H1 (cell line): Measurements from ENCODE around the gene TNFRSF8. TPM values are rescaled to one million over a fixed set of nuclear protein-coding genes. Genes with fewer than 3 reads are reported as not detected.
A peak's percentile ranks its signal among the peaks of the same experiment; 100 is the strongest.

Experiments used
- CTCF ChIA-PET: fragments of 300-600 bp; sonication (Branson Sonifier 250); formaldehyde crosslinking; loops from one replicate; lab custom pipeline; 2021; ENCODE audit not compliant: partially characterized antibody; lab: Charles Lee
- POLR2A ChIA-PET: fragments of 300-600 bp; sonication (Branson Sonifier 250); formaldehyde crosslinking; loops from one replicate; lab custom pipeline; 2021; ENCODE audit warnings: inconsistent platforms; ENCODE audit not compliant: partially characterized antibody; lab: Charles Lee
- DNase-seq, 2 experiments: peaks; one replicate each; pipeline versions ENCODE4 v3.0.0 to v3.0.0-alpha.2; 2010 to 2022; ENCODE audit warnings: low spot score in 2 of 2, low read depth in 1 of 2, mixed read lengths in 1 of 2
- FAIRE-seq: peaks from 2 replicates; lab custom pipeline; 2011; peaks lifted over from hg19 to GRCh38; lab: Jason Lieb, UNC
- H2AFZ ChIP-seq: 2 replicates; pipeline ENCODE4 v1.8.1; 2012; ENCODE audit warnings: low read length, inconsistent platforms
- H2AK5ac ChIP-seq: 2 replicates; pipeline ENCODE4 v1.6.1; 2013; ENCODE audit warnings: low read depth, low read length
- H2BK120ac ChIP-seq: replicated peaks from 2 replicates; pipeline ENCODE3; 2013; ENCODE audit warnings: low read depth, low read length, inconsistent platforms
- H2BK12ac ChIP-seq: 2 replicates; pipeline ENCODE4 v1.6.1; 2013; ENCODE audit warnings: low read depth, low read length
- H2BK15ac ChIP-seq: 2 replicates; pipeline ENCODE4 v1.6.1; 2013; ENCODE audit warnings: low read length
- H2BK20ac ChIP-seq: 2 replicates; pipeline ENCODE4 v1.6.1; 2013; ENCODE audit warnings: low read length
- H2BK5ac ChIP-seq: 2 replicates; pipeline ENCODE4 v1.6.1; 2013; ENCODE audit warnings: low read depth, low read length
- H3K14ac ChIP-seq: 2 replicates; pipeline ENCODE4 v1.6.1; 2013; ENCODE audit warnings: inconsistent platforms; ENCODE audit not compliant: insufficient read length
- H3K18ac ChIP-seq: 2 replicates; pipeline ENCODE4 v1.6.1; 2013; ENCODE audit warnings: low read length; ENCODE audit errors: extremely low read depth
- H3K23ac ChIP-seq: 2 replicates; pipeline ENCODE4 v1.6.1; 2013; ENCODE audit warnings: inconsistent platforms; ENCODE audit not compliant: insufficient read length
- H3K23me2 ChIP-seq: 2 replicates; pipeline ENCODE4 v1.6.1; 2013; ENCODE audit warnings: low read depth, low read length
- H3K27ac ChIP-seq: 2 replicates; pipeline ENCODE4 v1.6.1; 2011; ENCODE audit warnings: low read depth, low read length, inconsistent platforms
- H3K27me3 ChIP-seq, 4 experiments: replicated peaks in 1 of 4; 1 replicate in 1 of 4; 2 replicates in 3 of 4; pipeline versions ENCODE4 v1.6.1 to v1.8.1; 2011 to 2013; ENCODE audit warnings: low read length in 3 of 4, mild to moderate bottlenecking in 3 of 4, inconsistent platforms in 2 of 4, mixed read lengths in 2 of 4, moderate library complexity in 1 of 4; ENCODE audit not compliant: control insufficient read depth in 3 of 4, insufficient read depth in 3 of 4; ENCODE audit errors: extremely low read depth in 1 of 4
- H3K36me3 ChIP-seq, 4 experiments: 2 replicates each; pipeline versions ENCODE4 v1.6.1 to v1.8.1; 2011 to 2013; ENCODE audit warnings: mild to moderate bottlenecking in 4 of 4, low read length in 3 of 4, moderate library complexity in 2 of 4, control low read depth in 1 of 4, inconsistent platforms in 1 of 4; ENCODE audit not compliant: insufficient read depth in 4 of 4, control insufficient read depth in 2 of 4
- H3K4ac ChIP-seq: replicated peaks from 2 replicates; pipeline ENCODE3; 2013; ENCODE audit warnings: low read length, low read depth, mixed read lengths, inconsistent platforms; ENCODE audit not compliant: insufficient read length
- H3K4me1 ChIP-seq, 4 experiments: replicated peaks in 1 of 4; 1 replicate in 1 of 4; 2 replicates in 3 of 4; pipeline versions ENCODE4 v1.6.1 to v1.8.1; 2011 to 2013; ENCODE audit warnings: low read length in 3 of 4, inconsistent platforms in 2 of 4, mixed read lengths in 1 of 4; ENCODE audit not compliant: insufficient read depth in 4 of 4, control insufficient read depth in 3 of 4
- H3K4me2 ChIP-seq, 2 experiments: 2 replicates each; pipeline versions ENCODE4 v1.6.1 to v1.8.1; 2011 to 2013; ENCODE audit warnings: low read depth in 2 of 2, low read length in 2 of 2, control low read depth in 1 of 2, inconsistent platforms in 1 of 2, mild to moderate bottlenecking in 1 of 2; ENCODE audit not compliant: insufficient read depth in 1 of 2
- H3K4me3 ChIP-seq, 4 experiments: fragments of 200-600, 300-600 bp in 1 of 4; sonication (generic), shearing (Covaris generic), sonication (Bioruptor Twin) in 1 of 4; 2 replicates each; pipeline versions ENCODE4 v1.5.1 to v1.8.1; 2011 to 2016; ENCODE audit warnings: low read length in 4 of 4, low read depth in 3 of 4, control low read depth in 2 of 4, inconsistent platforms in 2 of 4, mild to moderate bottlenecking in 2 of 4, mixed read lengths in 1 of 4, moderate library complexity in 1 of 4; ENCODE audit not compliant: insufficient read depth in 2 of 4; ENCODE audit errors: extremely low read depth in 1 of 4
- H3K56ac ChIP-seq: replicated peaks from 2 replicates; pipeline ENCODE3; 2013; ENCODE audit warnings: low read depth, mild to moderate bottlenecking, mixed read lengths, low read length, inconsistent platforms; ENCODE audit not compliant: insufficient read length
- H3K79me1 ChIP-seq: 2 replicates; pipeline ENCODE4 v1.6.1; 2013; ENCODE audit warnings: low read depth, low read length, control low read depth
- H3K79me2 ChIP-seq, 2 experiments: 2 replicates each; pipeline versions ENCODE4 v1.6.1 to v1.8.1; 2012 to 2013; ENCODE audit warnings: low read length in 2 of 2, mild to moderate bottlenecking in 2 of 2, inconsistent platforms in 1 of 2; ENCODE audit not compliant: insufficient read depth in 2 of 2, control insufficient read depth in 1 of 2
- H3K9ac ChIP-seq, 4 experiments: replicated peaks in 1 of 4; 1 replicate in 1 of 4; 2 replicates in 3 of 4; pipeline versions ENCODE4 v1.6.1 to v1.8.1; 2011 to 2013; ENCODE audit warnings: low read depth in 3 of 4, low read length in 3 of 4, control low read depth in 2 of 4, mild to moderate bottlenecking in 2 of 4, moderate library complexity in 2 of 4, inconsistent platforms in 1 of 4; ENCODE audit errors: extremely low read depth in 1 of 4
- H3K9me3 ChIP-seq, 2 experiments: 2 replicates each; pipeline versions ENCODE4 v1.6.1 to v1.8.1; 2012 to 2013; ENCODE audit warnings: mild to moderate bottlenecking in 2 of 2, moderate library complexity in 2 of 2, control low read depth in 1 of 2, inconsistent platforms in 1 of 2, low read depth in 1 of 2, low read length in 1 of 2, mixed read lengths in 1 of 2; ENCODE audit not compliant: insufficient read depth in 2 of 2
- H4K20me1 ChIP-seq, 2 experiments: replicated peaks in 1 of 2; 2 replicates each; pipeline versions ENCODE3 to v1.8.1; 2011 to 2013; ENCODE audit warnings: inconsistent platforms in 2 of 2, low read length in 2 of 2, mild to moderate bottlenecking in 1 of 2; ENCODE audit not compliant: insufficient read depth in 2 of 2, control insufficient read depth in 1 of 2
- H4K5ac ChIP-seq: 2 replicates; pipeline ENCODE4 v1.6.1; 2013; ENCODE audit warnings: low read length, low read depth, mixed read lengths, inconsistent platforms; ENCODE audit not compliant: insufficient read length
- H4K8ac ChIP-seq: 2 replicates; pipeline ENCODE4 v1.8.0; 2013; ENCODE audit warnings: mild to moderate bottlenecking, moderate library complexity, low read length, inconsistent platforms; ENCODE audit not compliant: insufficient read depth; ENCODE audit errors: extremely low read depth
- H4K91ac ChIP-seq: replicated peaks from 2 replicates; pipeline ENCODE3; 2013; ENCODE audit warnings: low read length, mixed read lengths, inconsistent platforms; ENCODE audit not compliant: insufficient read length
- BRCA1 ChIP-seq: IDR thresholded peaks from 2 replicates; pipeline ENCODE4 v1.6.1; 2012; ENCODE audit warnings: low read depth, low read length, improper control_type of control experiment
- CHD1 ChIP-seq: IDR thresholded peaks from 2 replicates; pipeline ENCODE4 v1.6.1; 2012; ENCODE audit warnings: low read depth, low read length, improper control_type of control experiment
- EP300 ChIP-seq, 2 experiments: IDR thresholded peaks; 1 replicate in 1 of 2; 2 replicates in 1 of 2; pipeline ENCODE4 v1.6.1; 2011 to 2012; ENCODE audit warnings: low read depth in 2 of 2, low read length in 2 of 2, mild to moderate bottlenecking in 2 of 2, borderline replicate concordance in 1 of 2, inconsistent platforms in 1 of 2, moderate library complexity in 1 of 2
- EZH2 ChIP-seq: fragments of 200-600 bp; sonication (generic); IDR thresholded peaks from 2 replicates; pipeline ENCODE4 v1.7.1; 2012; ENCODE audit warnings: low read depth, mild to moderate bottlenecking, moderate library complexity, low read length, inconsistent platforms; ENCODE audit not compliant: severe bottlenecking
- JUND ChIP-seq: IDR thresholded peaks from 2 replicates; pipeline ENCODE4 v1.6.1; 2011; ENCODE audit warnings: mild to moderate bottlenecking, improper control_type of control experiment, low read length
- RAD21 ChIP-seq, 2 experiments: IDR thresholded peaks in 1 of 2; conservative IDR thresholded peaks in 1 of 2; 2 replicates each; pipeline ENCODE4 v1.6.1; 2011; ENCODE audit warnings: low read depth in 2 of 2, low read length in 2 of 2, improper control_type of control experiment in 1 of 2, inconsistent platforms in 1 of 2, mild to moderate bottlenecking in 1 of 2, moderate library complexity in 1 of 2
- SP1 ChIP-seq: IDR thresholded peaks from 2 replicates; pipeline ENCODE4 v1.6.1; 2011; ENCODE audit warnings: low read depth, low read length
- TAF1 ChIP-seq: IDR thresholded peaks from 2 replicates; pipeline ENCODE4 v1.6.1; 2011; ENCODE audit warnings: mild to moderate bottlenecking, low read depth, low read length
- TAF7 ChIP-seq: optimal IDR thresholded peaks from 2 replicates; pipeline ENCODE3; 2011; ENCODE audit warnings: low read depth, mild to moderate bottlenecking, inconsistent platforms, low read length, moderate library complexity, borderline replicate concordance
- TBP ChIP-seq: IDR thresholded peaks from 2 replicates; pipeline ENCODE4 v1.6.1; 2011; ENCODE audit warnings: low read depth, low read length, improper control_type of control experiment
- WGBS, 2 experiments: shearing (Covaris generic) in 1 of 2; methylation state at CpG; one replicate each; pipeline versions ENCODE4 v1.1.6 to v1.1.7; 2013 to 2015; ENCODE audit warnings: low lambda C conversion rate in 2 of 2, mixed read lengths in 2 of 2, inconsistent platforms in 1 of 2, low coverage in 1 of 2, missing lambda C conversion rate in 1 of 2; ENCODE audit not compliant: insufficient replicate concordance in 2 of 2, insufficient coverage in 1 of 2, insufficient read length in 1 of 2; ENCODE audit errors: extremely low coverage in 1 of 2, missing lambda C conversion rate in 1 of 2; 5-methylcytosine and 5-hydroxymethylcytosine counted together
- polyA plus RNA-seq, 7 experiments: library from polyadenylated mRNA; depleted of rRNA in 3 of 7; stranded (reverse) in 5 of 7; unstranded in 2 of 7; fragments of >200 nt in 5 of 7; fragments of 200-250 nt in 2 of 7; gene quantifications; 1 replicate in 5 of 7; 2 replicates in 1 of 7; 4 replicates in 1 of 7; pipeline versions ENCODE4 v1.2.1 to v1.2.3, GENCODE V29; 2011 to 2013; ENCODE audit warnings: missing spikeins in 2 of 7, mixed read lengths in 2 of 7
- total RNA-seq: library from RNA; stranded (reverse); fragmentation: NEBNext Ultra II Directional; extraction: Animal tissue kit (Norgen Biotek cat#: 25700); gene quantifications from 2 replicates; pipeline ENCODE4 v1.2.1, GENCODE V29; 2021
- TF ChIP-seq, protein P1 (sequence below): IDR thresholded peaks from 2 replicates; pipeline ENCODE4 v1.6.1; 2011; ENCODE audit warnings: low read depth, mild to moderate bottlenecking, low read length; ENCODE audit not compliant: insufficient read depth

The TNFRSF8 gene
- total and polyA plus RNA-seq, 2 of the 8 experiments (the other 6 are each of a cell fraction or from before 2014, with no cell fraction given), result 23.2 to 32.7 TPM

DNA sequence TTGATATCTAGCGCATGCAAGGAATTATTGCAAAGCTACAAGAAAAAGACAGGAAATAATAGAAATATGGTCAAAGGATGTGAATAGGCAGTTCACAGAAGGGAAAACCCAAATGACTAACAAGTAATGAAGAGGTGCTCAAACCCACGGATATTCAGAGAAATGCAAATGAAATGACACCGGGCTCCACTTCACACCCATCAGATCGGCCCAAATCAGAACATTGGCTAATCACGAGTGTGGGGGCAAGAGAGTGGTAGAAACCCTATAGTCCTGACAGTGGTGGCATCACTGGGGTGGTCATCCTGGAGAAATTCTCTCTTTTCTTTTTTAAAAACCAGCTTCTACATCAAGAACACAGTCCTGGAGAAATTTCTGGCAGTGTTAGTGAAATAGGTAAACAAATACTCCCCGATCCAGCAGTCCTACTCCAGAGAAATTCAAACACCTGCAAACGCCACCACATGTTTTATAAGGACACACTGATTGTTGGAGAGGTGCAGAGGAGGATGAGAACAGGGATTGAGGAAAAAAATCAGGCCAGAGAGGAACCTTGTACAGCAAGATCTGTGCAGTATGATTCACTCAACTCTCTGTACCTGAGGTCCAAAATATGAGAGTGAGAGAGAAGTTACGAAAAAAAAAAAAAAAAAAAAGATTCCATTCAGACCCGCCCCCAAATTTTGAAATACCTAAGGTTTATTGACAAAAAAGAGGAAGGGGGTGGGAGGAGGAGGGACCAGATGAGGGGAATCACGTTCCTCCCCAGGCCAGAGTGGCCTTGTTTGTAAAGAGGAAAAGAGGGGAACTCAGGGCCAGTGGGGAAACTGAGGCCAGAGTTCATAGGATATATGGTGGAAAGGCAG, 94.5 kb downstream of the TNFRSF8 start:
- peaks cover 0 to 7% (median 0%) of the 10 kb centered on the region in 4 experiments; a peak in 2 of 7 replicates for H3K4me1 ChIP-seq
- H3K79me1 ChIP-seq, result no peaks in the 10 kb centered on the region
- POLR2A ChIA-PET, result interaction anchor here (0.6 kb wide), 1 partner anchor 9 kb away, joined by 4 read pairs; no protein-coding TSS in a partner anchor
- H3K23ac ChIP-seq, result no peak overlapping the region
- H2AK5ac ChIP-seq, result no peak overlapping the region
- no peak overlapping the region for H4K91ac ChIP-seq
- 0 out of 4 replicates have a peak overlapping the region, but pooled peaks of 1 of the 2 experiments have one; percentile 7 for H3K4me2 ChIP-seq
- no peak overlapping the region for H2BK15ac ChIP-seq
- DNase-seq (no peak), FAIRE-seq (no peak)
- H3K9ac ChIP-seq, result no peak overlapping the region
- no peak overlapping the region for H3K4ac ChIP-seq
- no peak overlapping the region for H4K5ac ChIP-seq
- H3K14ac ChIP-seq, result no peak overlapping the region
- no peak overlapping the region for H3K27ac ChIP-seq
- H3K23me2 ChIP-seq, result no peaks in the 10 kb centered on the region
- no peak overlapping the region for H3K4me3 ChIP-seq
- H2AFZ ChIP-seq, result no peak overlapping the region
- H3K27me3 ChIP-seq, result peaks cover 0 to under 1% (median 0%) of the 10 kb centered on the region in 4 experiments; a peak in 1 of 7 replicates
- H3K56ac ChIP-seq, result no peak overlapping the region
- no peaks in the 10 kb centered on the region for H3K9me3 ChIP-seq
- no peaks in the 10 kb centered on the region for H3K79me2 ChIP-seq
- CTCF ChIA-PET, result interaction anchor here (1.2 to 2.0 kb wide), 3 partner anchors 33 to 52 kb away, joined by 4 to 5 read pairs (median 5); no protein-coding TSS in a partner anchor
- H4K20me1 ChIP-seq, result no peaks in the 10 kb centered on the region
- no peak overlapping the region for H2BK120ac ChIP-seq
- no peak overlapping the region for H4K8ac ChIP-seq
- no peak overlapping the region for H2BK12ac ChIP-seq
- no peaks in the 10 kb centered on the region for H3K36me3 ChIP-seq
- 83% methylated on average over 7 of the region's 10 CpGs; no CpG with 5 or more reads in 1 of the 2 experiments for WGBS, 2 experiments
- H2BK20ac ChIP-seq, result no peak overlapping the region
- 0 out of 2 replicates have a peak overlapping the region, but pooled peaks have one; percentile 72 for H3K18ac ChIP-seq
- H2BK5ac ChIP-seq, result no peak overlapping the region
- TF ChIP-seq, protein P1, sequence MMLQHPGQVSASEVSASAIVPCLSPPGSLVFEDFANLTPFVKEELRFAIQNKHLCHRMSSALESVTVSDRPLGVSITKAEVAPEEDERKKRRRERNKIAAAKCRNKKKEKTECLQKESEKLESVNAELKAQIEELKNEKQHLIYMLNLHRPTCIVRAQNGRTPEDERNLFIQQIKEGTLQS, result no peak
- TF ChIP-seq JUND (no peak), CHD1 (no peak), EP300 (IDR thresholded peaks at IDR 0.05; ENCODE audit: borderline replicate concordance in 1 of 2, low read depth in 2 of 2, low read length in 2 of 2) (no peak), TBP (no peak), EZH2 (no peak), TAF1 (no peak), SP1 (no peak), BRCA1 (no peak), RAD21 (IDR thresholded peaks at IDR 0.05 in 1 of 2, conservative IDR thresholded peaks at IDR 0.05 in 1 of 2; ENCODE audit: low read depth in 2 of 2, low read length in 2 of 2) (no peak), TAF7 (no peak)
